ENCODE results near the gene CHRNB2. TPM values are rescaled to one million over a fixed set of nuclear protein-coding genes. Genes with fewer than 3 reads are reported as not detected.

CHRNB2 gene
- total and polyA plus RNA-seq, 2 of the 4 experiments (the other 2 are of a cell fraction), result under 0.01 to 0.03 TPM

DNA sequence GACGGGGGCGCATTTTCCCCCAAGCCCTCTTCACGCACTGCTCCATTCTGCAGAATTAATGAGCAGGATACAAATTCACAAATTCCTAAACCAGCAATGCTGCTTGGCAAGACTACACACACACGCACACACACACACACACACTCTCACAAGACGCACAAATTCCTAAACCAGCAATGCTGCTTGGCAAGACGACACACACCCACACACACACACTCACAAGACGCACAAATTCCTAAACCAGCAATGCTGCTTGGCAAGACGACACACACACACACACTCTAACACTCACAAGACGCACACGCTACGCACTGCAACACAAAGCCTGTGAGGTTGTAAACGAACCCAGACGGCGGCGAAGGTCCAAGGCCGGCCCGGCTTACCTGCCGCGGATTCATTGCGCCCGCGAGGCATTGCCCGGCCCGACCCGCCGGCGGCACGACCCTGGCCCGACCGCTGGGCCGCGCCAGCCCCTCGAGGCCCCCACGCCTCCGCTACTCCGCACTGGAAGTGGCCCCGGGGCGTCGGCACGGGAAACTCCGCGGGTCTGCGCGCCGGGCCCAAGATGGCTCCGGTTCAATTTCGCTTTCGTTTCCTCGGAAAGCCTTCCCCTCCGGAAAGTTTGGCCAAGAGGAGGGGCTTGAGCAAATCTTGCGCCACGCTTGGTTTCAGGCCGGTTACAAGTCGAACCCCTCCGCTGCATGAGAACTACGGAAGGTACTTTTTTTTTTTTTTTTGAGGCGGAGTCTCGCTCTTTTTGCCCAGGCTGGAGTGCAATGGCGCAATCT, 40.2 kb downstream of the CHRNB2 start, which contains the start of gene ADAR:
ADAR (minus strand) TSS at position 578 of the 788 bp plus-strand sequence; CDS start at position 398, 180 bp downstream.
- peak within 1 kb of the TSS; percentile 99 for H3K4ac ChIP-seq (ENCODE audit: low read depth, low read length)
- no peak within 1 kb of the TSS for H2BK20ac ChIP-seq (ENCODE audit: low read depth, low read length)
- WGBS, 2 experiments (ENCODE audit: extremely low coverage in 2 of 2, insufficient read length in 1 of 2), result 1% methylated on average over 33 of the region's 59 CpGs; no CpG with 5 or more reads in 1 of the 2 experiments
- ATAC-seq (ENCODE audit: low read depth) (peak; percentile 85), DNase-seq (peak; percentile 99)
- in situ Hi-C loops (cut with MboI; ENCODE audit: low sequenced_read_pairs) (no loop called here), intact Hi-C loops (cut with micrococcal nuclease) (loop anchor here (1.0 to 5.0 kb wide), 2 partner anchors 17 to 269 kb away; no protein-coding TSS in a partner anchor), dilution Hi-C loops (cut with HindIII; ENCODE audit: low sequenced_read_pairs, unreplicated experiment) (no loop called here)
- H3K4me1 ChIP-seq (ENCODE audit: control insufficient read depth, insufficient read depth, low read length), result peaks cover 4% of the 10 kb centered on the region
- H3K4me2 ChIP-seq (ENCODE audit: low read depth, low read length), result peak within 1 kb of the TSS; percentile 95
- H2BK5ac ChIP-seq (ENCODE audit: low read depth, low read length, poor library complexity, severe bottlenecking), result peak within 1 kb of the TSS; percentile 93
- peak within 1 kb of the TSS; percentile 88 for H4K5ac ChIP-seq (ENCODE audit: low read depth, low read length)
- peak within 1 kb of the TSS; percentile 98 for H3K14ac ChIP-seq (replicated peaks; ENCODE audit: low read depth, low read length)
- H4K8ac ChIP-seq (ENCODE audit: low read depth in 2 of 2, low read length in 2 of 2), result peak within 1 kb of the TSS; percentile 91 to 95
- H3K4me3 ChIP-seq (ENCODE audit: insufficient read depth, low read depth, low read length), result peak within 1 kb of the TSS; percentile 78
- H2AK5ac ChIP-seq (ENCODE audit: low read depth, low read length), result peak within 1 kb of the TSS; percentile 97
- no peaks in the 10 kb centered on the region for H3K9me3 ChIP-seq (ENCODE audit: control insufficient read depth, insufficient read depth, low read length)
- no peak for TF ChIP-seq NFE2L2 (IDR thresholded peaks at IDR 0.05; ENCODE audit: low read depth, low read length)
- no peak for TF ChIP-seq MXI1 (IDR thresholded peaks at IDR 0.05; ENCODE audit: borderline replicate concordance, low read depth, low read length)
- TF ChIP-seq RAD21 (IDR thresholded peaks at IDR 0.05; ENCODE audit: low read length), result 0 out of 2 replicates have a peak, but pooled peaks have one; percentile 6
- TF ChIP-seq CEBPB (IDR thresholded peaks at IDR 0.05; ENCODE audit: low read depth, low read length), result peak; percentile 96
- TF ChIP-seq SMC3 (IDR thresholded peaks at IDR 0.05; ENCODE audit: low read depth, low read length), result peak; percentile 21; the same call in 1 of the 2 replicates
- peaks cover 54% of the 10 kb centered on the region for H4K20me1 ChIP-seq (ENCODE audit: insufficient read depth, low read length)
- peak within 1 kb of the TSS; percentile 97 for H3K27ac ChIP-seq (ENCODE audit: insufficient read depth, low read length)
- peak within 1 kb of the TSS; percentile 91 for H2BK120ac ChIP-seq (ENCODE audit: low read depth, low read length)
- no peaks in the 10 kb centered on the region for H3K27me3 ChIP-seq (ENCODE audit: control insufficient read depth, insufficient read depth, low read length)
- H3K9ac ChIP-seq (ENCODE audit: low read depth, low read length), result peak within 1 kb of the TSS; percentile 99
- peak within 1 kb of the TSS; percentile 92 for H3K18ac ChIP-seq (ENCODE audit: low read depth, low read length)
- peaks cover 23% of the 10 kb centered on the region for H3K9me1 ChIP-seq (ENCODE audit: insufficient read depth, low read length)
- peak within 1 kb of the TSS; percentile 42; the same call in 2 of the 3 replicates for H2BK15ac ChIP-seq (ENCODE audit: low read depth, low read length)
- H4K91ac ChIP-seq (ENCODE audit: insufficient read depth, low read depth, low read length), result peak within 1 kb of the TSS; percentile 94
- H3K36me3 ChIP-seq (ENCODE audit: control insufficient read depth, insufficient read depth, low read length), result peaks cover 4% of the 10 kb centered on the region
- H3K23ac ChIP-seq (ENCODE audit: low read depth, low read length), result peak within 1 kb of the TSS; percentile 100
- H3K79me1 ChIP-seq (ENCODE audit: low read depth in 1 of 2, low read length in 2 of 2), result peaks cover 42 to 74% of the 10 kb centered on the region in 2 experiments
- H2AK9ac ChIP-seq (replicated peaks; ENCODE audit: low read depth, low read length, poor library complexity), result peak within 1 kb of the TSS; percentile 99
- no TSS peak for BruUV-seq (replicated peaks)
- ChIA-PET CTCF (interaction anchor here (0.7 kb wide), 1 partner anchor 622 kb away, joined by 3 read pairs; no protein-coding TSS in a partner anchor), POLR2A (ENCODE audit: unreplicated experiment) (no interaction called here)
- H2AFZ ChIP-seq (replicated peaks; ENCODE audit: low read length, poor library complexity), result peak within 1 kb of the TSS; percentile 87
- peak within 1 kb of the TSS; percentile 92 for H3K56ac ChIP-seq (ENCODE audit: extremely low read depth, insufficient read depth, low read length)
